Measurements from ENCODE around the gene IFITM1. TPM values are rescaled to one million over a fixed set of nuclear protein-coding genes. Genes with fewer than 3 reads are reported as not detected.

Gene IFITM1
- total and polyA plus RNA-seq, 2 experiments from 2014 or later, result 98.0 to 159 TPM

DNA sequence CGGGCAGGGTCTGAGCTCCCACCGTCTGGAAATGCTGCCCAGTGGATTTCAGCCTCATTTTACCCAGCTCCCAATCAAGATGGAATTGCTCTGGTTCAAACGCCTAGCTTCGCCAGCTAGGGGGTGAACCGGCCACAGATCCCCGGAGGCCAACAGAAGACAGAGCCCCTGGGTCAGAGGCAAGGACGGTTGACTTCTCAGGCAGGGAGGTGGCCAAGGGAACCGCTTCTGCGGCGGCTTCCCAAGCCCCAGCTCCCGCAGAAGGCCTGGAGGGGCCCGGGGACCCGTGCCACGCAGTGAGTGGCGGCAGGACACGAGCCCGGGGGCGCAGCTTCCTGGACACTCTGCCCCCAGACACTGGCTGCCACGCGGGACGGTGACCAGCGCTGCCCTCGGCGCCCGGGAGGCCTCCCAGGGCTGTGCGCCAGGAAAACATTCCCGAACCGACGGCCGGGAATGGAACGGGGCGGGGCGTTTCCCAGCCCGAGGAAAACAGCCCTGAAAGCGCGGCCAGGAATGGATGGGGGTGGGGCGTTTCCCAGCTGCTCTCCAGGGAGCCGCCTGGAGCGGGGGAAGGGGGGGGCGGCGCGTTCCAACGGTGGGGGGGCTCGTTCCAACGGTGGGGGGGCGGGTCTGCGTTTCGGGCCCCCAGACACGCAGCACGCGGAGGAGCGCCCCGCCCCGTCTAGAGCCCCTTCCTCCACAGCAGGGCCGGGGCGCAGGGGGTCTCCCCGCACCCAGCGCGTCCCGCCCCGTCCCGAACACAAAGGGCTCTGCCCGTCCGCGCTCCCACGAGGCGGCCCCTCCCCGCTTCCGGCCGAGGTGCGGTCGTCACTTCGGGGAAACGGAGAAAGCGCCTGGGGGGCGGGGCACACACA, 42.0 kb downstream of the IFITM1 start:
- peak; percentile 97 for DNase-seq (ENCODE audit: low spot score)
- no peaks in the 10 kb centered on the region for H3K36me3 ChIP-seq (replicated peaks; ENCODE audit: insufficient read depth, low read depth)
- no peaks in the 10 kb centered on the region for H3K9me2 ChIP-seq (replicated peaks; ENCODE audit: insufficient read depth)
- no peaks in the 10 kb centered on the region for H3K79me2 ChIP-seq
- peaks cover 35% of the 10 kb centered on the region for H3K4me1 ChIP-seq (ENCODE audit: insufficient read depth)
- WGBS (ENCODE audit: low lambda C conversion rate, missing lambda C conversion rate), result 12% methylated on average over 31 of the region's 76 CpGs
- no peaks in the 10 kb centered on the region for H4K20me1 ChIP-seq (ENCODE audit: insufficient read depth, poor library complexity, severe bottlenecking)
- no peak for TF ChIP-seq EZH2phosphoT487 (IDR thresholded peaks at IDR 0.05; ENCODE audit: low read depth, severe bottlenecking, unreplicated experiment)
- no peak for TF ChIP-seq EZH2 (IDR thresholded peaks at IDR 0.05; ENCODE audit: borderline replicate concordance)
- TF ChIP-seq, protein P1, sequence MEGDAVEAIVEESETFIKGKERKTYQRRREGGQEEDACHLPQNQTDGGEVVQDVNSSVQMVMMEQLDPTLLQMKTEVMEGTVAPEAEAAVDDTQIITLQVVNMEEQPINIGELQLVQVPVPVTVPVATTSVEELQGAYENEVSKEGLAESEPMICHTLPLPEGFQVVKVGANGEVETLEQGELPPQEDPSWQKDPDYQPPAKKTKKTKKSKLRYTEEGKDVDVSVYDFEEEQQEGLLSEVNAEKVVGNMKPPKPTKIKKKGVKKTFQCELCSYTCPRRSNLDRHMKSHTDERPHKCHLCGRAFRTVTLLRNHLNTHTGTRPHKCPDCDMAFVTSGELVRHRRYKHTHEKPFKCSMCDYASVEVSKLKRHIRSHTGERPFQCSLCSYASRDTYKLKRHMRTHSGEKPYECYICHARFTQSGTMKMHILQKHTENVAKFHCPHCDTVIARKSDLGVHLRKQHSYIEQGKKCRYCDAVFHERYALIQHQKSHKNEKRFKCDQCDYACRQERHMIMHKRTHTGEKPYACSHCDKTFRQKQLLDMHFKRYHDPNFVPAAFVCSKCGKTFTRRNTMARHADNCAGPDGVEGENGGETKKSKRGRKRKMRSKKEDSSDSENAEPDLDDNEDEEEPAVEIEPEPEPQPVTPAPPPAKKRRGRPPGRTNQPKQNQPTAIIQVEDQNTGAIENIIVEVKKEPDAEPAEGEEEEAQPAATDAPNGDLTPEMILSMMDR (IDR thresholded peaks at IDR 0.05; ENCODE audit: poor library complexity), result no peak
- no peaks in the 10 kb centered on the region for H3K27me3 ChIP-seq
- peak overlapping the region; percentile 100 for H3K27ac ChIP-seq
- no peak overlapping the region for H2AFZ ChIP-seq
- H3K9me3 ChIP-seq (ENCODE audit: low read depth), result no peaks in the 10 kb centered on the region
- H3K4me3 ChIP-seq, result no peak overlapping the region
- peak overlapping the region; percentile 78 for H3K4me2 ChIP-seq

DNA sequence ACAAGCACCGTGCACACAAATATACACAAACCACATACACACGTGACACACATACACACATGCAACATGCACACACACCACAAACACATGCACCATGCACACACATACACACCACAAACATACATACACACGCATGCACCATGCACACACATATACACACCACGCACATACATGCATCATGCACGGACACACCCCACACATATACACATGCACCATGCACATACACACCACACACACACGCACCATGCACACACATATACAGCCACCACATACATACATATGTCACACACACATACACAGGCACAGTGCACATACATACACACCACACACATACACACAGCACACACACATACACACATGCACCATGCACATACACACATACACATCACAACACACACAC, 42.8 kb downstream of the IFITM1 start:
- H3K4me3 ChIP-seq, result no peak overlapping the region
- H4K20me1 ChIP-seq (ENCODE audit: insufficient read depth, poor library complexity, severe bottlenecking), result no peaks in the 10 kb centered on the region
- 82% methylated on average over 6 of the region's 6 CpGs for WGBS (ENCODE audit: low lambda C conversion rate, missing lambda C conversion rate)
- no peaks in the 10 kb centered on the region for H3K9me3 ChIP-seq (ENCODE audit: low read depth)
- H3K9me2 ChIP-seq (replicated peaks; ENCODE audit: insufficient read depth), result no peaks in the 10 kb centered on the region
- no peaks in the 10 kb centered on the region for H3K27me3 ChIP-seq
- no peak overlapping the region for H3K4me2 ChIP-seq
- no peak overlapping the region for H2AFZ ChIP-seq
- H3K27ac ChIP-seq, result no peak overlapping the region
- H3K79me2 ChIP-seq, result no peaks in the 10 kb centered on the region
- no peaks in the 10 kb centered on the region for H3K36me3 ChIP-seq (replicated peaks; ENCODE audit: insufficient read depth, low read depth)
- peaks cover 28% of the 10 kb centered on the region for H3K4me1 ChIP-seq (ENCODE audit: insufficient read depth)
- TF ChIP-seq, protein P1 (IDR thresholded peaks at IDR 0.05; ENCODE audit: poor library complexity), result no peak
- TF ChIP-seq EZH2phosphoT487 (IDR thresholded peaks at IDR 0.05; ENCODE audit: low read depth, severe bottlenecking, unreplicated experiment), result no peak
- no peak for TF ChIP-seq EZH2 (IDR thresholded peaks at IDR 0.05; ENCODE audit: borderline replicate concordance)
- no peak for DNase-seq (ENCODE audit: low spot score)

DNA sequence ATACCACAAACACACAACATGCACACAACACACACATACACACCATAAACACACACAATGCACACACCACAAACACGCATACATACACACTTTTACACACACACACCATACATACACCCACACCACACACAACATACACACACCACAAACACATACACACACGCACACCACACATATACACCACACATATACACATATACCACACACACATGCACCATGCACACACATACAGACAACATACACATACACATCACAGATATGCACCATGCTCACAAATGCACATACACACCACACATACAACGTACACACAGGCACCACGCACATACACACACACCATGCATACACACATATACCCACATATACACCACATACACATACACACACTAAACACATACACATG, 43.7 kb downstream of the IFITM1 start:
- H3K4me2 ChIP-seq, result no peak overlapping the region
- 98% methylated on average over 4 of the region's 4 CpGs for whole genome bisulfite sequencing (ENCODE audit: low lambda C conversion rate, missing lambda C conversion rate)
- no peaks in the 10 kb centered on the region for H3K9me2 ChIP-seq (replicated peaks; ENCODE audit: insufficient read depth)
- no peak for DNase-seq (ENCODE audit: low spot score)
- no peaks in the 10 kb centered on the region for H3K79me2 ChIP-seq
- TF ChIP-seq EZH2 (IDR thresholded peaks at IDR 0.05; ENCODE audit: borderline replicate concordance), result no peak
- TF ChIP-seq, protein P1 (IDR thresholded peaks at IDR 0.05; ENCODE audit: poor library complexity), result no peak
- TF ChIP-seq EZH2phosphoT487 (IDR thresholded peaks at IDR 0.05; ENCODE audit: low read depth, severe bottlenecking, unreplicated experiment), result no peak
- no peaks in the 10 kb centered on the region for H4K20me1 ChIP-seq (ENCODE audit: insufficient read depth, poor library complexity, severe bottlenecking)
- no peak overlapping the region for H2AFZ ChIP-seq
- H3K4me3 ChIP-seq, result no peak overlapping the region
- peaks cover 23% of the 10 kb centered on the region for H3K4me1 ChIP-seq (ENCODE audit: insufficient read depth)
- no peak overlapping the region for H3K27ac ChIP-seq
- no peaks in the 10 kb centered on the region for H3K27me3 ChIP-seq
- no peaks in the 10 kb centered on the region for H3K36me3 ChIP-seq (replicated peaks; ENCODE audit: insufficient read depth, low read depth)
- H3K9me3 ChIP-seq (ENCODE audit: low read depth), result no peaks in the 10 kb centered on the region
